Ishikawa (cell line): Measurements from ENCODE around the gene OSMR.

ENCODE experiments used
- CEBPB ChIP-seq: IDR thresholded peaks from 2 replicates; pipeline ENCODE4 v1.6.1; 2012
- CREB1 ChIP-seq: IDR thresholded peaks from 2 replicates; pipeline ENCODE4 v1.6.1; 2012; ENCODE audit warnings: low read depth
- EGR1 ChIP-seq: IDR thresholded peaks from 2 replicates; pipeline ENCODE4 v1.6.1; 2012
- EP300 ChIP-seq: IDR thresholded peaks from 2 replicates; pipeline ENCODE4 v1.6.1; 2012; ENCODE audit warnings: borderline replicate concordance
- FOXM1 ChIP-seq: IDR thresholded peaks from 2 replicates; pipeline ENCODE4 v1.6.1; 2012; ENCODE audit warnings: low read depth, borderline replicate concordance
- NFIC ChIP-seq: IDR thresholded peaks from 2 replicates; pipeline ENCODE4 v1.6.1; 2012
- RAD21 ChIP-seq: IDR thresholded peaks from 2 replicates; pipeline ENCODE4 v1.6.1; 2012; ENCODE audit warnings: low read depth
- TAF1 ChIP-seq: IDR thresholded peaks from 2 replicates; pipeline ENCODE4 v1.6.1; 2012; ENCODE audit warnings: low read depth, mild to moderate bottlenecking
- TCF12 ChIP-seq: IDR thresholded peaks from 2 replicates; pipeline ENCODE4 v1.6.1; 2012; ENCODE audit warnings: low read depth
- TEAD4 ChIP-seq: IDR thresholded peaks from 2 replicates; pipeline ENCODE4 v1.6.1; 2012
- YY1 ChIP-seq: IDR thresholded peaks from 2 replicates; pipeline ENCODE4 v1.6.1; 2012; ENCODE audit warnings: low read depth
- ZBTB7A ChIP-seq: IDR thresholded peaks from 2 replicates; pipeline ENCODE4 v1.6.1; 2012; ENCODE audit warnings: low read depth
- TF ChIP-seq, protein P1 (sequence below): IDR thresholded peaks from 2 replicates; pipeline ENCODE4 v1.6.1; 2012; ENCODE audit warnings: low read depth, mild to moderate bottlenecking
- TF ChIP-seq, protein P2 (sequence below): IDR thresholded peaks from 2 replicates; pipeline ENCODE4 v1.6.1; 2012
- TF ChIP-seq, protein P3 (sequence below): IDR thresholded peaks from 2 replicates; pipeline ENCODE4 v1.6.1; 2012

Gene OSMR

DNA sequence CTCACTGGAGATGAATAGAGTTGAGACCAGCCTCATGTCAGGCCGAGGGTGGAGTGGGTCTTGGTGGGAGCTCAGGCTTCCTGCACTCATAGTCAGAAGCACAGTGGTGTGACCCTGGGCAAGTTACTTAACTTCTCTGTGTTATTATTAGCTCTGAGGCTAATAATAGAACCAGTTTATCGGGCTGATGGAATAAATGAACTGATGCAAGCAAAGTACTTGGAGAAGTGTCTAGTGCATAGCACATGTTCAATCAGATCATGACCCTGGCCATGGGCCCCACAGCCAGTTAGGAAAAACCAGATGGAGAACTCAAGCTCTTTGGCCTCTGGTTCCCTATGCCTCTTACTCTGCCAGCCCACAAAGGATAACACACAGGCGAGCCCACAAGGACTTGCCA is 45.3 kb upstream of the OSMR start:
- no peak for TF ChIP-seq RAD21
- TF ChIP-seq, protein P1, sequence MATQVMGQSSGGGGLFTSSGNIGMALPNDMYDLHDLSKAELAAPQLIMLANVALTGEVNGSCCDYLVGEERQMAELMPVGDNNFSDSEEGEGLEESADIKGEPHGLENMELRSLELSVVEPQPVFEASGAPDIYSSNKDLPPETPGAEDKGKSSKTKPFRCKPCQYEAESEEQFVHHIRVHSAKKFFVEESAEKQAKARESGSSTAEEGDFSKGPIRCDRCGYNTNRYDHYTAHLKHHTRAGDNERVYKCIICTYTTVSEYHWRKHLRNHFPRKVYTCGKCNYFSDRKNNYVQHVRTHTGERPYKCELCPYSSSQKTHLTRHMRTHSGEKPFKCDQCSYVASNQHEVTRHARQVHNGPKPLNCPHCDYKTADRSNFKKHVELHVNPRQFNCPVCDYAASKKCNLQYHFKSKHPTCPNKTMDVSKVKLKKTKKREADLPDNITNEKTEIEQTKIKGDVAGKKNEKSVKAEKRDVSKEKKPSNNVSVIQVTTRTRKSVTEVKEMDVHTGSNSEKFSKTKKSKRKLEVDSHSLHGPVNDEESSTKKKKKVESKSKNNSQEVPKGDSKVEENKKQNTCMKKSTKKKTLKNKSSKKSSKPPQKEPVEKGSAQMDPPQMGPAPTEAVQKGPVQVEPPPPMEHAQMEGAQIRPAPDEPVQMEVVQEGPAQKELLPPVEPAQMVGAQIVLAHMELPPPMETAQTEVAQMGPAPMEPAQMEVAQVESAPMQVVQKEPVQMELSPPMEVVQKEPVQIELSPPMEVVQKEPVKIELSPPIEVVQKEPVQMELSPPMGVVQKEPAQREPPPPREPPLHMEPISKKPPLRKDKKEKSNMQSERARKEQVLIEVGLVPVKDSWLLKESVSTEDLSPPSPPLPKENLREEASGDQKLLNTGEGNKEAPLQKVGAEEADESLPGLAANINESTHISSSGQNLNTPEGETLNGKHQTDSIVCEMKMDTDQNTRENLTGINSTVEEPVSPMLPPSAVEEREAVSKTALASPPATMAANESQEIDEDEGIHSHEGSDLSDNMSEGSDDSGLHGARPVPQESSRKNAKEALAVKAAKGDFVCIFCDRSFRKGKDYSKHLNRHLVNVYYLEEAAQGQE, result no peak
- TF ChIP-seq EGR1, result no peak
- TF ChIP-seq ZBTB7A, result no peak
- TF ChIP-seq FOXM1, result no peak
- TF ChIP-seq CEBPB, result no peak
- TF ChIP-seq TEAD4, result no peak
- no peak for TF ChIP-seq TAF1
- no peak for TF ChIP-seq CREB1
- no peak for TF ChIP-seq YY1
- TF ChIP-seq NFIC, result no peak
- TF ChIP-seq, protein P2, sequence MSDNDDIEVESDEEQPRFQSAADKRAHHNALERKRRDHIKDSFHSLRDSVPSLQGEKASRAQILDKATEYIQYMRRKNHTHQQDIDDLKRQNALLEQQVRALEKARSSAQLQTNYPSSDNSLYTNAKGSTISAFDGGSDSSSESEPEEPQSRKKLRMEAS, result no peak
- TF ChIP-seq EP300, result no peak
- no peak for TF ChIP-seq TCF12
- TF ChIP-seq, protein P3, sequence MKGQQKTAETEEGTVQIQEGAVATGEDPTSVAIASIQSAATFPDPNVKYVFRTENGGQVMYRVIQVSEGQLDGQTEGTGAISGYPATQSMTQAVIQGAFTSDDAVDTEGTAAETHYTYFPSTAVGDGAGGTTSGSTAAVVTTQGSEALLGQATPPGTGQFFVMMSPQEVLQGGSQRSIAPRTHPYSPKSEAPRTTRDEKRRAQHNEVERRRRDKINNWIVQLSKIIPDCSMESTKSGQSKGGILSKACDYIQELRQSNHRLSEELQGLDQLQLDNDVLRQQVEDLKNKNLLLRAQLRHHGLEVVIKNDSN, result no peak

DNA sequence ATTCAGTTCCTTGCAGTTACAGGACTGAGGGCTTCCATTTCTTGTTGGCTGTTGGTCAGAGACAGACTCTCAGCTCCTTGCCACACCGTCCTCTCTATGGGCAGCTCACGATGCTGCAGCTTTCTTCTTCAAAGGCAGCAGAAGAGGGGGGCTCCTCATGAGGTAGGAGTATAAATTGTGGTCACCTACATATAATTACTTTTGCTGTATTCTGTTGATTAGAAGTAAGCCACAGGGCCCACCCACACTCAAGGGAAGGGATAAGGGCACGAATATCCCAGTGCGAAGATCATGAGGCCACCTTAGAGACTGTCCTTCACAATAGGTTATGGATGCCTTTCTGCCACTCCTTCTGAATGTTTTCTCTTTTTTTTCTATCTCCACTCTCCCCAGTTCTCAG is 43.7 kb upstream of the OSMR start:
- TF ChIP-seq CREB1, result no peak
- TF ChIP-seq, protein P1, result no peak
- TF ChIP-seq TAF1, result no peak
- no peak for TF ChIP-seq ZBTB7A
- TF ChIP-seq, protein P3, result no peak
- TF ChIP-seq, protein P2, result no peak
- TF ChIP-seq CEBPB, result no peak
- TF ChIP-seq EP300, result no peak
- TF ChIP-seq TEAD4, result no peak
- TF ChIP-seq FOXM1, result no peak

DNA sequence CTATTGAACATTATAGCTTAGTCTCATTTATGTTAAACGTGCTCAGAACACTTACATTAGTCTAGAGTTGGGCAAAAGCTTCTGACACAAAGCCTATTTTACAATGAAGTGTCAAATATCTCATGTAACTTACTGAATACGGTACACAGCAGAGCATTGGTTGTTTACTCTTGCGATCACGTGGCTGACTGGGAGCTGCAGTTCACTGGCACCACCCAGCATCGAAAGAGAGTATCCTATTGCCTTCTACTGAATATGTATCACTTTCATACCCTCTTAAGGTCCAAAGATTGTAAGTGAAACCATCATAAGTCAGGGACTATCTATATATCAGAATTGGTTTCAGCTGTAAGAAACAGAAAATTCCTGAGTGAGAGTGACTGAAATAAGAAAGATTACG is 42.6 kb upstream of the OSMR start:
- TF ChIP-seq EP300, result no peak
- TF ChIP-seq, protein P3, result peak; percentile 40

DNA sequence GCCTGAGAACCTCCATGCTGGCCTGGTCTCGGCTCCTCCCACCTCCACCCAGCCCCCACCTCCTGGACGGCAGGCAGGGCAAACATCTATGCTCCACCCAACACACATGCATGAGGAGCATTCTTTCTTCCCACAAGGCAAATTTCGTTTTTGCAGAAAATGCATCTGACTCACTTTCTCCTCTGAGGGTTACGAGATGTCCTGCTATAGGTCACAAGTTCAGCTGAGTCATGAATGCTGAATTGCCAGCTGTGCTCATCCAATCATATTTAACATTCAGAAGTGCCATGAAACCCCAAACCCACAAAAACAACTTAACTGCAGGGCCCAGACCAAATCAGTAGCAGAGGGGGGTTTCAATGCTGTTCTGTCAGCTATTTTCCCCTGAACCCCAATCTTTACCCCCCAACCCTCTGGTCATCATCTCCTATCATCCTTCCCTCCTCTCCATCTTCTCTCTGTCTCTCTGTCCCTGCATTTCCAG is 39.0 kb upstream of the OSMR start:
- no peak for TF ChIP-seq TEAD4
- TF ChIP-seq, protein P1, result no peak
- TF ChIP-seq TAF1, result no peak
- TF ChIP-seq RAD21, result no peak
- TF ChIP-seq YY1, result no peak
- TF ChIP-seq CEBPB, result no peak
- no peak for TF ChIP-seq ZBTB7A
- no peak for TF ChIP-seq EP300
- TF ChIP-seq FOXM1, result no peak
- TF ChIP-seq EGR1, result no peak
